HTERT RPE-1 (cell line): ENCODE data around the gene PRKN.

Experiments used
- in situ Hi-C: fragments of 300-500 bp; cut with MboI; formaldehyde crosslinking; loops from 4 replicates; pipeline ENCODE4 v1.14.3; 2020; ENCODE audit warnings: low sequenced_read_pairs

Gene PRKN

DNA sequence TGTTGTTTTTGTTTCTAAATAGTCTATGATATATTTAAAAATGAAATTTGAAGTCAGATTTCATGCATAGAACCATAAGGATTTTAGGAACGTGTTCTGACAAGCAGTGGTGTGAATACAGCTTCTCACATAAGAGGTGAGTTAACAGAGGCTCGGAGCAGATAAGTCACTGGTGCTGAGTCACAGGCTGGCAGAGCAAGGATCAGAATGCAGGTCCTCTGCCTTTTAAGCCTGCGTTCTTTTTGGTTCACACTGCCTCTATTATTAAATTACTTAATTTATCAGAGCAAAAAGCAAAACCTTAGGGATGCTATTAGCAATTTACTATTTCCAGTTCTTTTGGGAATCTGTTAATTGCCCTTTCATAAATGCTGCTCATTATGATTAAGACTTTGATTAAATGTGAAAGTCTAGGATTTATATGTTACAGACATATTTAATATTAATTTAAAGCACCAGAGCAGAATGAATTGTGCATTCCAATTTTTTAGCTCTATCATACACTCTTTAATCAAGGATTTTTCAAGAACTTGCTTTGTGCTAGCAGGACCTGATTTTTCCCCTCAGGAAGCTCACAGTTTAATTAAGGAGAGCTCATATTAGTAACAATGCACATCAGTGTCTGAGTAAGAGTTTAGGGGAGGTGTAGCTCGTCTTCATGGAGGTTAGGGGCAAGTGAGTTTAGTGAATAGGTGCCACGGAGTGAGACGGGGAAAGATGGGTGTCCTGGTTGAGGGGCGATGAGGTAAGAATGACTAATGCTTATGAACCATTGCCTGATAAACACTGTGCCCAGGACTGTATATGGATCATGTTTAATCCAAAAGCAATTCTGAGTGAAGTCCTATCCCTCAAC lies 1241.0 kb downstream of the PRKN start:
- in situ Hi-C loops: no loop called here

DNA sequence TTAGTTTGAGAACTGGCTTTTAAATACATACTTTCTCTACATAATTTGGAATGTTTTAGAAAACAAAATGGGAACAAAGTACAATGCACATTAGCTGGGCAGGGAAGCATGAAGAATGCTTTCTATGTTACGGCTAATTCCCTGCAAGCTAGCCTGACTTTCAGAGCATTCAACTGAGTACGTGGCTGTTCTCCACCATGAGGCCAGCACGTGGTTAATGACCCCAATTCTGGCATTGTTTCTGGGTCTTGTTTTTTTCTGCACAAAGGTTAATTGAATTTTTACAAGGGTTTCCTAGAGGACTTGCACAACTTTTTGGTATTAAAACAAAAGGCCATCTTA lies 1245.1 kb downstream of the PRKN start:
- in situ Hi-C loops: no loop called here

DNA sequence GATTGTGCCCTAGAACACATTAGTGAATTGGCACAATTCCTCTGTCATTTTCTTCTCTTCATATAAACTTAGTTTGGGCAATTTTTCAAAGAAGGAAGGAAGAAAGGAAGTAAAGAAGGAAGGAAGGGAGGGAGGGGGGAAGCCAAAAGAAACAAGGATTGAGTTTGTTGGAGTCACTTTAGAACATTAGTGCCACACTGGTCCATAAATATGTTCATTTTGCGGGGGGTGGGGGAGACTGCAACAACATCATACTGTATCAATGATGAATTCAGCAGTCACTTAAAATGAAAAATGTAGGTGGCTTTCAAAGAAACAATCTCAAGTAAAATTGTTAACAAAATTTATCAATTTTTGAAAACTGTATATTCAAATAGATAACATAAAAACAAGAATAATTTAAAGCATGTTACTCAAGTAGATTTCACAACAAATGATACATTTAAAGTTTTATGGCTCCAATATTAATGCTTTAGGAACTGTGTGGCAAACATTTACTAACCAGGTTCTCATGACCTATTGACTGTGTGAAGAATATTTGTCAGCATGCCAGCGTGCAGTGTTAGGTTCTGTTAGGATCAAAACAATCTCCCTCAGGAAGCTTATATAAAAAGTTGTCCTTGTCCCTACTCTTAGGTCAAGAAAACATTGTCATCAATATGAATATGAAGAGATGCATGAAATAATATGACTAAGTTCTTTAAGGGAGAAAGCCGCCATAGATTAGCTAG lies 1245.6 kb downstream of the PRKN start:
- in situ Hi-C loops: no loop called here

DNA sequence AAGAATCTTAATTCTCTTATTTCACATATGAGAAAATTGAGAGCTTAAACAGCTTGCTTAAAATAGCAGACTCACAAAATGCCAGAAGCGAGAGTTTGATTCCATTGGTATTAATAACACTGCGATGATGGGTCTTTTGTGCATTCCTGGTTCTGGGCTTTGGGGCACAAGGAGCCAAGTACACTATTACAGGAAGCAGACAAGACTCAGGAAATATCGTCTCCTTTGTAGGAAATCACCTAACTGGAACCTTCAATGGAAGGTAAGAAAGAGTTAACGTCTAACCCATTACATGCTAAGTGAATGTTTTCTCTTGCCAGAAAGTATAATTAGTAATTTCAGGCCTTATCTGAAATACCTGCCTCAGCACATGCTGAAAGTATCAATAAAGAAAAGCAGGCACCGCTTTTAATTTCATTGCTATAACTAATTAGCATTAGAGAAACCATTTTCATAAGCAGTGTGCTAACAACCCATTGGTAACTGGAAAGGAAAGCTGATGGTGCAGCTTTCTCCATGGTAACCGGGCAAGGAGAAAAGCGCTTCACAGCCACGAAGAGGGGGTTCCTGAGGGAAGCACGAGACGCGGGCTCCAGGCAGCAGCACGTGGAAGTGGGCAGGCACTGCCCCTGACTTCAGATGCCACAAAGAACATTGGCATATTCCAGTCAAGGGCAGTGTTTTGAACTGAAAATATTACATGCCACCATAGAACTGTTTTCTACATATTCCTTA lies 1247.0 kb downstream of the PRKN start:
- in situ Hi-C loops: no loop called here

DNA sequence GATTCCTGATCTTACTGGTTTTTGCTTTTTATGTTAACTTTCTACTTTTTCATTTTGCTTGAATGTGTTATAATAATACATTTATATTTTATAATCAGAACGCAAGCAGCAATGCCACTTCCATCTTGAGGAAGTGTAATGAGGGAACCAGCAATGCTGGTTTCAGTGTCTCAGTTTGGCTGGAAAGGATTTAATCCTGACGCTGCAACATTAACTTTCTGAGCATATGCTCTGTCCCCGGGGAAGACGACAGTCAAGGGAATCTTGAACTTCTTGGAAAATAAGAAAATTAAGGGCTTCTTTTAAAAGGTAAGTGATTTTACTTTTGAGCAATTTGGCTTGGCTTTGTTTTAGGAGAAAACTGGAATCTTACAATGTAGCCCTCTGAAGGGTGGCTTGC lies 1248.2 kb downstream of the PRKN start:
- in situ Hi-C loops: no loop called here

DNA sequence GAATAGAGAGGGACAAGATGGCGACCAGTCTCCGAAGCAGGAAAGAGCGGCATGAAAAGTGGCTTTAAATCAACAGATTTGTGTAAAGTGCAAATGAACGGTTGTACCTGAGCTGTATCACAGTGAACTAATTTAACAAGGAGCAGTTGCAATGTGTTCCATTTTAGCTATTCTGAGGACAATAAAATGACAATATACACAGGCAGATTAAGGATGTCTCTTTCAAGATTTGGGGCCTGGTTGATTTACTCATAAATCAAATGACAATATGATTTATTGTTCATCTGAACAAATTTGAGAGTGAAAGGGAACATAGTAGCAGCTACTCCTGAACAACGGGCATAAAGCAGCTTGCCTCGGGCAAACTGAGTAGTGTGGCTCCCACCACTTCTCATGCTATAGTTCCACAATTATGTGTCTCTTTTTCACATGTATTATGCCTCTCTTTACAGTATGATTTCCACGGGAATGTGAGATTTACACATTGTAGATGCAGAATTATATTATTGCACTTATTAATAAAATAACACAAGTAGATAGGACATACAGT lies 1249.6 kb downstream of the PRKN start:
- in situ Hi-C loops: no loop called here

DNA sequence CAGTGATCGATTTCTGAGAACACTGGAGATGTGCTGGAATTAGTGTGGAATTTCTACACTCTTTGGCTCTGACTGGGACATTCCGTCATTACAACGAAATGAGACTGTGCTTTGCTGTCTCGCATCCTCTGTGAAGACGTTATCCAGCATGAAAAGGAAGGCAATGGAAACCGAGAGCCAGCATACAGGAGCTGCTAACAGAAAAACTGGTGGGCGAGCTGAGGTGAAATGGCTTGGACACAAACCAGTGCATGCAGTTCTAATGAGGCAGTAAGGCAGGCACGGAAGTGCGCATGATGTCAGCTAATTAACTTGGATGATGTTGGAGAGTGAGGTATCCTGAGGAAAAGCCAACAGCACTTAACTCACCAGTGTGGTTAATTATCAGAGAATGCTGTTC lies 1250.9 kb downstream of the PRKN start:
- in situ Hi-C loops: no loop called here

DNA sequence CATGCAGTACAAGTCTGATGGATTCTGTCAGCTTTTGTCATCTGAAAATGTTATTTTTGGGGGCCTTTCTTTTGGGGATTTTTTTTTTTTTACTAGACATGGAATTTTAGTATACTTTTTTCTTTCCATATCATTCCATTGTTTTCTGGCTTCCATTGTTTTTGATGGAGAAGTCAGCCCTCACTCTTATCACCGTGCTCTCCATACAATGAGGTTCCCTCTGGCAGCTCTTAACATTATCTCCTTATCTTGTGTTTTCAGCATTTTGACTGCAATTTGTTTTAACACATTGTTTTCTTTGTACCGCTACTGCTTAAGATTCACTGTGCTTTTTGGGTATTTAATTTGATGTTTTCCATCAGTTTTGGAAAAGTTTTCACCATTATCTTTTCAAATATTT lies 1262.2 kb downstream of the PRKN start:
- in situ Hi-C loops: no loop called here

DNA sequence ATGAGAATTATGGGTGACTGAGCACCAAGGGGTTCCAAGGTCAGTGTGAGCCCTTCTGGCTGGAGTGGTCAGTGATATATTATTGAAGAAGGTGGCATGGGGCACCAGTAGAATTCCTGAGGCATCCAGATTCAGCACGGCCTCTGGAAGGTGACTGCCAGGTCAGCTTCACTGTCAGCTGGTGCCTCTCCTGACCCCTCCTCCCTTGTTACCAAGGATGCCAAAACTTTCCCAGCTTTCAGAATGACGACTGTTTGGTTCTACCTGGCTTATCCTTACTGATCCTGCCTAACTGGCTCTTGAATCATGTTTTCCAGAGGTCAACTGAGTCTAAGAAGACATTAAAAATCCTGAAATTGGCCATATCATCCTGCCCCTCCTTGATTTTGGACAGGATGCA lies 1264.5 kb downstream of the PRKN start:
- in situ Hi-C loops: no loop called here

DNA sequence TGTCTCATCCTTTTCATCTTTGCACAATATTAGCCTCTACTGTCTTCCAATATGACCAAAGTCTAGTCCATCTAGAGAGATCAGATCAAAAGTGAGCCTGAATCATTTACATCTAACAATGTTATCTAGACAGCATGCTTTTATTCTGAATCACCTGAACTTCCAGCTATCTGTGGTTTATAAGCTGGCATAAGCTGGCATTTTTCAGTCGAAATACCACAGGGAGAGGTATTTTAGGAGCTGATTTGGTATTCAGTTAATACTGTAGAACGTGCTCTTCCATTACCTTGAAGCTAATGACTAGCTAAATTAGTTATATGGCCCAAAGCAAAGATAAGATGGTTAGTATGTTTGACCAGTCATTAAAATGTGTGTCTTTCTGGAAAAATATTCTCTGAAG lies 1265.4 kb downstream of the PRKN start:
- in situ Hi-C loops: no loop called here

DNA sequence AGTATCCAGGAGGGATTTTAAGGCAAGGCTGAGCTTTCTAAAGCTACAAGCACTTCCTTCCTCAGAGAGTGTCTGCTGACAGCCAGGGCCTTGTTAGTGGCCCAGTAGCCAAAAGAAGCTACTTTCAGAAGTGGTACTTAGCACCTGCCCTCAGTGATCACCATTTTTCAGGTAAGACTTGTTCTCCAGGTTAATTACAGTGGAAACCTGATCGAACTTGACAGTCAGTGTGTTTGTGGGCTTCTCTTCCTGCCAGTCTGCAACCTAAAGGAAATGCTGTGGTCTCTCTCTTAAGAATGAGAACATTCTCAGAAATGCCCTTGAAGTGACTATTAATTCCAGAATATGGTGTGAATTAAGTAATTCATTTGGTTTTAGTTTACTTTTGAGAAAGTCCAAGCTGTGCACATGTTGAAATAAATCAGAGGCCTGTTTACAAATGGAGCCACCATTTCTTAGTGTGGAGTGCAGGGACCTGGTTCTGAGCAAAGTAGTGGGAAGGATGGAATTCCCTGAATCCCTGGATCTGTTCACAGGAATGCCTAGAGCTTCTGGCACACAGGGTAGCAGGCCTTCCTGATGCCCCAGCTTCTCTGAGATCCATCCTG lies 1268.5 kb downstream of the PRKN start:
- in situ Hi-C loops: no loop called here

DNA sequence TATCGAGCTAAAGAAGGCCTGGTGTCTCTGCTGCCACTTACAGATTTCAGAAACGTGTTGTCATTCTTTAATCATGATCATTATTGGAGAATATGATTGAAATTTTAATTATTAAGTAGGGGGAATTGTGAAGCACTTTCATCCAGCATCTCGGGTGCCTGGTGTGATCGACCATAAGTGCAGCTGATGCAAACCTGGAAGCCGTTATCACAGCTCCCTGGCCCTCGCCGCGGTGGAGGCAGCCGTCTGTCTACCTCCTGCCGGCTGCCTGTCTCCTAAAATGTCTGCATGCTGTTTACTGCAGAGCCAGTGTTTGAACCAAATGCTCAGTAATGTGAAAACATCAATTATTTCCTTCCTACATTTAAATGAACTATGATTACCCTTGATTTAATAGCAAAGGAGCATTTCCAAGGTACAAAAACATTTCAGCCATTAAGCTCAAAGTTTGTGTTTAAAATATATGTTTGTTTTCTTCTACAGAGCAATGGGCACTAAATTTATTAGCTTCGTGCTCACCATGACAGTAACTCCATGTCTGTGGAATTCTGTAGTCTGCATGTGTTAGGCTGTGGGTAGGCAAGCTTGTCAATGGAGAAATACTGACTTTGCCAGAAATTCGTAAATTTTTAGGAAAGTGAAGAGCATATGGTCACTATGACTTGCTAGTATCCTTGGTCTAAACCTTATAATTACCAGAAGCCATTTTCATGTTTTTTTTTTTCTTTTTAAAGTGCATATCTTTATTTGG lies 1269.2 kb downstream of the PRKN start:
- in situ Hi-C loops: no loop called here

DNA sequence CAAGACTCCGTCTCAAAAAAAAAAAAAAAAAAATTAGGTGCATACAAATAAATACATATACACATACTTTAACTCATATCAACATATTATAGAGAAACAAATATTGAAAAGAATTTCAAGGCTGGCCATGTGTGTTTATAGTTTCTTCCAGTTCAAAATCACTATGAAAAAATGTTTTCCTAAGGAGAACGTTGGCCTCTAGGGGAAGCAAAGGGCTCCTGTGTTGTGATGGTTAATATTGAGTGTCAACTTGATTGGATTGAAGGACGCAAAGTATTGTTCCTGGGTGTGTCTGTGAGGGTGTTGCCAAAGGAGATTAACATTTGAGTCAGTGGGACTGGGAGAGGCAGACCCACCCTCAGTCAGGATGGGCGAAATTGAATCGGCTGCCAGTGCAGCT lies 1271.7 kb downstream of the PRKN start:
- in situ Hi-C loops: no loop called here

DNA sequence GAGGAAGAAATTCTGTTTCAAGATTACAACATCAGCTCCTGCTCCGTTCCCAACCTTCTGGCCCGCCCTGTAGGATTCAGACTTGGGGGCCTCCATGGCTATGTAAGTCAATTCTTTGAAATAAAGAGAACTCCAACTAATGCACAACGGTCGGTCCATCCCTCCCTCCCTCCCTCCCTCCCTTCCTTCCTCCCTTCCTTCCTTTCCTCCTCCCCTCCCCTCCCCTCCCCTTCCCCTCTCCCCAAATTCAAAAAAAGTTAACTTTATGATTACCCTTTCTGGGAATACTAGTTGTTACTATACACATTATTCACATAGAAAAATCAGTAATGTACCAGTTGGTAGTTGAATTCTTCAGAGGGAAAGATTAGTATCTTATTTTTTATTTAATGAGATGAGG lies 1274.0 kb downstream of the PRKN start:
- in situ Hi-C loops: no loop called here

DNA sequence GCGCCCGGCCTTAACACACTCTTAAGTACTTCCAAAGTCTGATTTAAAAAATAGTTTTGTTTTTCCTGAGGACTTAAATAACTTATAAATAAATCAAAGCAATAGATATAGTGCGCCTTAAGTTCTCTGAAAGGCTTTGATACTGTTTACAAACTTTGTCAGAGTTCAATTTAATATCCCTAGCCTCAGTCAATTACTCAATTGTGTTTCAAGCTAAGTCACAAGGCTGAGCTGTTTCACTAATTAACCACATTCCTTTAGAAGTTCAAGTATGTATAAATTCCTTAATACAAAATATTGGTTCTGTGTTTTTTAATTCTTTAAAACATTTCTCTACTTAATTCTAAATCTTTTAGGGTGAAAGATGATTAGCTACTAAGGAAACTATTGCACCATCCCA lies 1275.3 kb downstream of the PRKN start:
- in situ Hi-C loops: no loop called here

DNA sequence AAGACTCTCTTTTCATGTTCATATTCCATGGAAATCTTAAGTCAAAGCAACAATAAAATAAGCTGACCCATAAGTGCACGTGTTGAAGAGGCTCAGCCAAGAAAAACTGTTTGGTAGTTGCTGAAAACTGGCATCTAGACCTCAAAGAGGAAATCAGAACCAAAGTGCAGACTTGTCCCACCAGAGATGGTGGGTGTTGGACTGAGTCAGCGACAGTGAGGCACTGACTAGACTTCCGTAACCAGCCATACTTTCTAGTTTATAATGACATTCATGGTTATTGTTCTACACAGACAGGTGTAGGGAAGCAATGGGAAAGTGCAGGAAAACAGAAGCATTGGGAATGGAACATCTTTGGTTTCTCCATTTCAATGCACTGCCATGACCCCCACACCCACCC lies 1278.0 kb downstream of the PRKN start:
- in situ Hi-C loops: no loop called here

DNA sequence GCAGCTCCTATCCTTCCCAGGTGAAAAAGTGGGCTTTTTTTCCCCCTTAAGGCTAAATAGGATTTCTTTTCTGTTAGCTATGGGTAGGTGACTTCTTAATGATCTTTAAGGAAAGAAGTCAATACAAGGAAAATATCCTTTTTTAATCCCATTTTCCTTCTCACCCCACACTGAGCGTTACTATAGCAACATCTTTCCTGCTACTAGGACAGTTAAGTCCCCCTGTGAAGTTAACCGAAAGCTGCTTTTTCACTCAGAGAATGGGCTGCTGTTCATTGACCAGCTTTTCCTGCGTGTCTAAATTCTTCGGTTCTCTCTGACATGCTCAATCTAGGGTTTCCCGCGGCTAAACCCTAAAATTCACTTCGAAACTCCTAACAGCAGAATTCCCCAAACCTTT lies 1280.6 kb downstream of the PRKN start:
- in situ Hi-C loops: no loop called here

DNA sequence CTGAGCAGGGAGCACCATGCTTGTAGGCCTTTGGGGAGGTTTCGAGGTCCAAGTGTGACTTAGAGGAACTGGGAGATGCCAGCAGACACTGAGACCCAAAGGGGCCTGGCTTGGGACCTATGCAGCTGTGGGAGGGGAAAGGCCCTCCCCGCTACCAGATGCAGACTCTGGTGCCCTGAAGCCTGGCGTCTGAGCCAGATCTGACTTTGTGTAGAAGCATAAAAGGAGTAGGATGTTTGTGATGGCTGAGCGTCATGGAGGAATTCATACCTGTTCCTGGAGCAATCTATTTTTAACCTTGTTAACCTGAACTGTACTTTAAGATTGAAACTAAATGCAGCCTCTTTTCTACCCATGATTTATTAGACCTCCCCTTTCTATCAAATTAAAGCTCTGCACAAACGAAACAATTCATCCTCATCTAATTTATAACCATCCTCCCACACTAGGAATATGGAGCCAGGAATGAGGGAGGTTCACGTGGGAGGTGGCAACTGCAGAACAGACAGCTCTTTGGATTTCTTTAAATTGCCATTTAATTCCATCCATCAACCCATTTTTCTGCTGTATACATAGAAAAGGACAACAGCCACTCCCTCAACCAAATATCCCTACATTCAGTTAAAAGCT lies 1281.2 kb downstream of the PRKN start:
- in situ Hi-C loops: no loop called here

DNA sequence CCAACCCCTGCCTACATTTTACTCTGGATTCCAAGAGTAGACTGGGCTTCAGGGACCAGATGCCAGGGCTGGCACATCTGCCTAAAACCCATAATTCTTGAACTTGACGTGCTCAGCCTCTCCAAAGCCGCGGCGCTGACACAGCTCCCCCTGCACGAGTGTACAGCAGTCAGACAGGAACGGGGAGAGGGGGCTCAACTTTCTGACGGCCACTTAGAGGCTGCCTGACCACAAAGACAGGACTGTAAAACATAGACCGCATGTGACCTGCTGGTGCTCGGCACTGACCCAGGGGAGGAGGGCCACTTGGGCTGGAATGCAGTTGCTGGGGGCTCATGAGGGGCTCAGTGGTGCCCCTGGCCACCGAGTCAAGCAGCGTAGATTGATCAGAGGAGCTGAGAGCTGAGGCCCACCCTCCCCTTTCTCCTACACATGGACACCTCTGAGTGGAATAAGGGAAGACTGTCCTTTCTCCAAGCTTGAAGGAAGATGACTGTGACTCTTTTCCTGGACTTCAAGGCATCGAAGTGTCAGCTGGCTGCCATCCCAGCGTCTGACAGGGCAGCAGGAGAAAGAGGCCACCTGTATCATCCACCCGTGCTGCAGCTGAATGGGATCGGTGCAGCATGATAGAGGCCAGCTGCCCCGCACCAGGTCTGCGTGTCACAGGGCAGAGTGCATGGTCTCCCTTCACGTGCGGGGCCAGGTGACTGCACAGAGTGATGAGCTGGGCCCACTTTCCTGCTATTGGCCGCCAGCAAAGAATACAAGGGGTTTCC lies 1282.4 kb downstream of the PRKN start:
- in situ Hi-C loops: no loop called here
